SH-SY5Y (cell line): ENCODE measurements around the gene PRKD1.

Experiments used
- GATA2 ChIP-seq: IDR thresholded peaks from 2 replicates; pipeline ENCODE4 v1.6.1; 2011; ENCODE audit warnings: mild to moderate bottlenecking, low read depth, low read length
- GATA3 ChIP-seq: IDR thresholded peaks from 2 replicates; pipeline ENCODE4 v1.6.1; 2011; ENCODE audit warnings: low read depth, mild to moderate bottlenecking, low read length, moderate library complexity

- TF ChIP-seq GATA2 (no peak), GATA3 (no peak)
These were observed 381.9 kb downstream of the PRKD1 start for GRCh38 chr14:29545714-29546113.
